Tibial artery (tissue), 4 donors: ENCODE results near the gene ZNF117.
A peak's percentile ranks its signal among the peaks of the same experiment; 100 is the strongest.

Experiments
- DNase-seq, 2 donors: peaks; one replicate each; pipeline ENCODE4 v3.0.0-alpha.2; 2019
- H3K27ac ChIP-seq, 2 donors: fragments of 200-600 bp; sonication (generic) in 1 of 2; 1 replicate in 1 of 2; 2 replicates in 1 of 2; pipeline ENCODE4 v1.5.1; 2018 to 2019; ENCODE audit warnings: mild to moderate bottlenecking in 1 of 2
- H3K27me3 ChIP-seq, 2 donors: fragments of 200-600 bp; sonication (generic) in 1 of 2; one replicate each; pipeline versions ENCODE4 v1.5.1 to v1.6.0; 2016 to 2019
- H3K36me3 ChIP-seq, 3 donors: fragments of 200-600 bp; sonication (generic) in 2 of 3; one replicate each; pipeline ENCODE4 v1.5.1; 2016 to 2019; ENCODE audit warnings: mild to moderate bottlenecking in 2 of 3
- H3K4me1 ChIP-seq, 4 donors: fragments of 200-600 bp; sonication (generic) in 2 of 4; 1 replicate in 3 of 4; 2 replicates in 1 of 4; pipeline ENCODE4 v1.5.1; 2016 to 2019
- H3K4me3 ChIP-seq, 2 donors: fragments of 200-600 bp; sonication (generic) in 1 of 2; 1 replicate in 1 of 2; 2 replicates in 1 of 2; pipeline ENCODE4 v1.5.1; 2018 to 2019; ENCODE audit warnings: mild to moderate bottlenecking in 2 of 2
- H3K9me3 ChIP-seq, 3 donors: fragments of 200-600 bp; sonication (generic) in 1 of 3; one replicate each; pipeline ENCODE4 v1.5.1; 2016 to 2019
- intact Hi-C: fragments of 100-400 bp; cut with DNase I; formaldehyde crosslinking; loops from one replicate; pipeline ENCODE4 v1.15.0; 2023; ENCODE audit warnings: low total_unique reads
- TF ChIP-seq, protein P1 (sequence below), 2 experiments: fragments of 200-600 bp in 1 of 2; fragments of 450-650 bp in 1 of 2; IDR thresholded peaks; one replicate each; pipeline ENCODE4 v1.5.1; 2017 to 2019; ENCODE audit warnings: antibody characterized with exemption in 2 of 2, mild to moderate bottlenecking in 1 of 2, moderate library complexity in 1 of 2

Gene ZNF117

DNA sequence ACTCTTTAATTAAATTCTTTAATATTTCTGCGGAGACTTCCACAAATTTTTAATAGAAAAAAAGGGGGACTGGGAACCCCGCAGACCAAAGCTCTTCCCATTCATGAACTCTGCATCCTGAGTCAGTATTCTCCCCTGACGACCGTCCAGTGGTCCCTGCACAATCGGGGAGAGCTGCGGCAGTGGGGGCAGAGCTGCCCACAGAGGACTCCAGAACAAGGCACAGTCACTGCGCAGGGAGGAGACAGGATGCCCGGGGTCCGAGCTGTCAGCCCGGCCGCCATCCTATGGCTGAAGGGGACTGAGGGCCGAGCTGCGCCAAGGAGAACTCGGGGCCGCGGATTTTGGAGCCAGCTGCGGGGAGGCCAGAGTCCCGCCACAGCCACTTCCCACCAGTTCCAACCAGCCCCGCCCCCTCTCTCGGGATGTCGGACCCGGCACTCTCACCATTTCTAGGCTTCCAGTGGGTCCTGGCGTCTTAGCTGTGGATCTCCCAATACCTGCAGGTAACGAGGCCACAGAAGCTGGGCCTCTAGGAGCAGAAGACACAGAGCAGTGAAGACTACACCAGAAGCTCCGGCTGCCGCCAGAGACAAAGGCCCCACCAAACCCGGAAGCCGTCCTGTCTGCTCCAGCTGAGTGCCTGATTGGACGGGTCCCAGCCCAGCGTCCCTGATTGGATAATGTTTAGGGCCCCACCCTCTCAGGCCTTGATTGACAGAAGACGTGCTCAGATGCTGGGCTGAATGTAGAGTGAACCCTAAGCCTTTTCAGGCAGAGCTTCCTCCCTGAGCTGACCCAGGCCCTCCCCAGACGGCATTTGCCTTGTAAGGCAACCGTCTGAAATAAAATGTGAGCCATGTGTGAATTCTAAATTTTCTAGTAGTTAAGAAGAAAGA, 15.5 kb upstream of the ZNF117 start, which contains the start of gene ERV3-1:
ERV3-1 (minus strand) TSS at position 594 of the 899 bp plus-strand sequence. CDS start 13,661 bp downstream, outside the sequence.
- intact Hi-C loops, result no loop called here
- Histone ChIP-seq H3K4me1 (peaks cover 0 to 36% (median 15%) of the 10 kb centered on the region in 4 donors), H3K9me3 (no peaks in the 10 kb centered on the region), H3K27ac (peak within 1 kb of the TSS; percentile 82 to 94), H3K4me3 (peak within 1 kb of the TSS; percentile 67 to 91), H3K27me3 (no peaks in the 10 kb centered on the region), H3K36me3 (peaks cover 3 to 5% (median 4%) of the 10 kb centered on the region in 3 donors)
- TF ChIP-seq, protein P1, sequence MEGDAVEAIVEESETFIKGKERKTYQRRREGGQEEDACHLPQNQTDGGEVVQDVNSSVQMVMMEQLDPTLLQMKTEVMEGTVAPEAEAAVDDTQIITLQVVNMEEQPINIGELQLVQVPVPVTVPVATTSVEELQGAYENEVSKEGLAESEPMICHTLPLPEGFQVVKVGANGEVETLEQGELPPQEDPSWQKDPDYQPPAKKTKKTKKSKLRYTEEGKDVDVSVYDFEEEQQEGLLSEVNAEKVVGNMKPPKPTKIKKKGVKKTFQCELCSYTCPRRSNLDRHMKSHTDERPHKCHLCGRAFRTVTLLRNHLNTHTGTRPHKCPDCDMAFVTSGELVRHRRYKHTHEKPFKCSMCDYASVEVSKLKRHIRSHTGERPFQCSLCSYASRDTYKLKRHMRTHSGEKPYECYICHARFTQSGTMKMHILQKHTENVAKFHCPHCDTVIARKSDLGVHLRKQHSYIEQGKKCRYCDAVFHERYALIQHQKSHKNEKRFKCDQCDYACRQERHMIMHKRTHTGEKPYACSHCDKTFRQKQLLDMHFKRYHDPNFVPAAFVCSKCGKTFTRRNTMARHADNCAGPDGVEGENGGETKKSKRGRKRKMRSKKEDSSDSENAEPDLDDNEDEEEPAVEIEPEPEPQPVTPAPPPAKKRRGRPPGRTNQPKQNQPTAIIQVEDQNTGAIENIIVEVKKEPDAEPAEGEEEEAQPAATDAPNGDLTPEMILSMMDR (IDR thresholded peaks at IDR 0.05), result no peak
- peak; percentile 98 for DNase-seq

DNA sequence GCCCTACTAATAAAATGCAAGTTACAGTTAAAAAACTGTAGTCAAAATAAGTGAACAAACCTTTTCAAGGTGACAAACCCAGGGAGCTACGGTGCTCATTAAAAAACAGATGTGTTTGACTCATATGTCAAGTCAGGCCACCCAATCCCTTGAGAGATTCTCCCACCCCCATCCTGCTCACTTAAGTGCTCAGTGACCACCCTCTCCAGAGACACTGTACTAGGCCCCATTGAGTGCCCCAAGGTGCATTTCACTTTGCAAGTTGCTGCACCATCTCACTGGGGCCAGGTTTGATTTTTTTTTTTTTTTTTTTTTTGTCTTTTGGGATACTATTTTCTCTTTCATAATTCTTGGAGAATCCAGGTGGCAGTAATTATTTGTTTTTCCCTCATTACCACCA, 13.7 kb upstream of the ZNF117 start:
- Histone ChIP-seq H3K4me3 (no peak overlapping the region), H3K27ac (no peak overlapping the region), H3K9me3 (no peaks in the 10 kb centered on the region), H3K36me3 (peaks cover 8 to 12% (median 10%) of the 10 kb centered on the region in 3 donors), H3K27me3 (no peaks in the 10 kb centered on the region), H3K4me1 (peaks cover 0 to 41% (median 17%) of the 10 kb centered on the region in 4 donors)
- TF ChIP-seq, protein P1 (IDR thresholded peaks at IDR 0.05), result no peak
- intact Hi-C loops, result no loop called here
- DNase-seq, result no peak

GRCh38 chr7:65002972-65003585, 12.2 kb upstream of the ZNF117 start:
- Histone ChIP-seq H3K36me3 (peaks cover 16 to 17% (median 16%) of the 10 kb centered on the region in 3 donors), H3K4me1 (peaks cover 0 to 52% (median 18%) of the 10 kb centered on the region in 4 donors), H3K27me3 (no peaks in the 10 kb centered on the region), H3K4me3 (no peak overlapping the region), H3K9me3 (no peaks in the 10 kb centered on the region), H3K27ac (no peak overlapping the region)
- TF ChIP-seq, protein P1 (IDR thresholded peaks at IDR 0.05), result no peak
- no peak for DNase-seq
- intact Hi-C loops, result no loop called here

- TF ChIP-seq, protein P1 (IDR thresholded peaks at IDR 0.05), result no peak
- H3K27me3 ChIP-seq, result no peaks in the 10 kb centered on the region
- H3K36me3 ChIP-seq, result peaks cover 16 to 17% (median 16%) of the 10 kb centered on the region in 3 donors
- peaks cover 0 to 4% (median 0%) of the 10 kb centered on the region in 3 donors for H3K9me3 ChIP-seq
- intact Hi-C loops, result no loop called here
- no peak overlapping the region for H3K27ac ChIP-seq
- H3K4me3 ChIP-seq, result no peak overlapping the region
- no peak for DNase-seq
- H3K4me1 ChIP-seq, result peaks cover 0 to 61% (median 24%) of the 10 kb centered on the region in 4 donors
Observed at GRCh38 chr7:65001291-65001814, 10.5 kb upstream of the ZNF117 start.

DNA sequence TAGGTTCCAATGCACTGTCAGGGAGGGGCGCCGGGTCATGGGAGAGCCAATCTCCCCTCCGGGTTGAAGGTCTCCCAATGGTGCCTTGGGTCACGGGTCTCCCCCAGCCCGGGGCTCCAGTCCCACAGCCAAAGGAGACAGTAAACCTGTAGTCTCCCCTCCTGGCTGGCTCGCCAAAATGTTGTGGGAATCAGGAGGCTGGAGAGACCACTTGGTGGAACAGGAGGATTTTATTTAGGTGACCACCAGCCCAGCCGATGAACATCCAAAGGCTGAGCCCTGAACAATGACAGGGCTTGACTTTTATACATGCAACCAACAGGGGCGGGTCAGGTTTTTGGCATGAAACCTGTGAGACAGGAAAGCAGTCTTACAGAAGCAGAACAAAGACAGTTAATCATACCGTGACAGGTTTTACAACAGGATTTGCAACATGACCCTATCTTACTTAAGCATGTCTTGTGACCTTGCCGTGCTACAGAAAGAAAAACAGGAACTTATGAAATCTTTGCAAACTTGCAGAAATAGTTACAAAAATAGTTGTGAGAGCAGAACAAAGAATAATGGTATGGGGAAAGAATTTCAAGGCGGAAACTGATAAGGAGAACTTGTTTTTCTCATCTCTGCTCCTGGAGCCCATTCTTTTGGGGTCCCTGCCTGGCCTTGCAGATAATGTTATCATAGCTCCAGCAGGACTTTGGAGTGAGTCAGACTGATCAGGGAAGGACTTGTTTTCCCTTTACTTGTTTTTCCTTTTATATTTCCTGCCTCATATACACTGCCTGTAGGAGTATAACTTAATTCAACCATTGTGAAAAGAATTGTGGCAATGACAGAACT, 8.5 kb upstream of the ZNF117 start:
- Histone ChIP-seq H3K9me3 (peaks cover 0 to 7% (median 0%) of the 10 kb centered on the region in 3 donors), H3K27me3 (no peaks in the 10 kb centered on the region), H3K4me1 (peaks cover 0 to 44% (median 15%) of the 10 kb centered on the region in 4 donors), H3K27ac (peak overlapping the region; percentile 8 to 57), H3K4me3 (no peak overlapping the region), H3K36me3 (peaks cover 16 to 17% (median 16%) of the 10 kb centered on the region in 3 donors)
- peak in 1 of 2 donors; percentile 27 for DNase-seq
- TF ChIP-seq, protein P1 (IDR thresholded peaks at IDR 0.05), result no peak
- intact Hi-C loops, result no loop called here
